Type B pancreatic cell (in vitro differentiated cells): ENCODE results near the gene FECH. TPM values are rescaled to one million over a fixed set of nuclear protein-coding genes. Genes with fewer than 3 reads are reported as not detected.

ENCODE experiments used
- DNase-seq: peaks from one replicate; pipeline ENCODE4 v3.0.0; 2021; ENCODE audit warnings: mixed read lengths; ENCODE audit not compliant: unreplicated experiment; ENCODE audit errors: extremely low spot score
- H3K27ac Mint-ChIP-seq: 2 replicates; pipeline ENCODE4 v1.8.0; 2021; ENCODE audit warnings: mild to moderate bottlenecking, mixed read lengths
- H3K27me3 Mint-ChIP-seq: 2 replicates; pipeline ENCODE4 v1.8.0; 2021; ENCODE audit warnings: mixed read lengths
- H3K36me3 Mint-ChIP-seq: 2 replicates; pipeline ENCODE4 v1.8.0; 2021; ENCODE audit warnings: mixed read lengths
- H3K4me1 Mint-ChIP-seq: one replicate; pipeline ENCODE4 v1.8.0; 2021; ENCODE audit warnings: mixed read lengths; ENCODE audit not compliant: unreplicated experiment
- H3K4me3 Mint-ChIP-seq: 2 replicates; pipeline ENCODE4 v1.8.0; 2021; ENCODE audit warnings: mild to moderate bottlenecking, mixed read lengths
- H3K9me3 Mint-ChIP-seq: 2 replicates; pipeline ENCODE4 v1.8.0; 2021; ENCODE audit warnings: mixed read lengths
- CTCF ChIP-seq: fragments of 200-600 bp; sonication (generic); conservative IDR thresholded peaks from 2 replicates; pipeline ENCODE4 v1.5.0; 2021; ENCODE audit warnings: antibody characterized with exemption, mild to moderate bottlenecking
- total RNA-seq: library from RNA; stranded (reverse); gene quantifications from 2 replicates; pipeline ENCODE4 v1.2.1, GENCODE V29; 2021; ENCODE audit warnings: low replicate concordance

Gene FECH
- total RNA-seq, 1 donor from 2014 or later = 22.1 TPM

- peaks cover 4% of the 10 kb centered on the region for H3K27me3 Mint-ChIP-seq
- H3K36me3 Mint-ChIP-seq = peaks cover 6% of the 10 kb centered on the region
- H3K9me3 Mint-ChIP-seq = no peaks in the 10 kb centered on the region
- H3K27ac Mint-ChIP-seq = no peak overlapping the region
- H3K4me3 Mint-ChIP-seq = no peak overlapping the region
- peaks cover 11% of the 10 kb centered on the region for H3K4me1 Mint-ChIP-seq
- no peak for TF ChIP-seq CTCF
- DNase-seq = no peak
These were observed 39.2 kb downstream of the FECH start for GRCh38 chr18:57547260-57547659.

GRCh38 chr18:57544936-57545660 lies 41.4 kb downstream of the FECH start:
- Mint-ChIP-seq H3K27me3 (peaks cover 4% of the 10 kb centered on the region), H3K36me3 (no peaks in the 10 kb centered on the region), H3K4me1 (peaks cover 11% of the 10 kb centered on the region), H3K9me3 (no peaks in the 10 kb centered on the region), H3K4me3 (no peak overlapping the region), H3K27ac (no peak overlapping the region)
- DNase-seq = no peak
- TF ChIP-seq CTCF = no peak

GRCh38 chr18:57543560-57543959 lies 42.9 kb downstream of the FECH start:
- DNase-seq = no peak
- H3K4me3 Mint-ChIP-seq = no peak overlapping the region
- TF ChIP-seq CTCF = no peak
- no peaks in the 10 kb centered on the region for H3K36me3 Mint-ChIP-seq
- no peak overlapping the region for H3K27ac Mint-ChIP-seq
- peaks cover 11% of the 10 kb centered on the region for H3K4me1 Mint-ChIP-seq
- H3K27me3 Mint-ChIP-seq = peaks cover 4% of the 10 kb centered on the region
- H3K9me3 Mint-ChIP-seq = no peaks in the 10 kb centered on the region

GRCh38 chr18:57542812-57543427 lies 43.6 kb downstream of the FECH start:
- Mint-ChIP-seq H3K4me1 (peaks cover 11% of the 10 kb centered on the region), H3K4me3 (peak overlapping the region; percentile 16), H3K36me3 (no peaks in the 10 kb centered on the region), H3K27ac (peak overlapping the region; percentile 53), H3K9me3 (no peaks in the 10 kb centered on the region), H3K27me3 (peaks cover 4% of the 10 kb centered on the region)
- DNase-seq = no peak
- no peak for TF ChIP-seq CTCF

DNA sequence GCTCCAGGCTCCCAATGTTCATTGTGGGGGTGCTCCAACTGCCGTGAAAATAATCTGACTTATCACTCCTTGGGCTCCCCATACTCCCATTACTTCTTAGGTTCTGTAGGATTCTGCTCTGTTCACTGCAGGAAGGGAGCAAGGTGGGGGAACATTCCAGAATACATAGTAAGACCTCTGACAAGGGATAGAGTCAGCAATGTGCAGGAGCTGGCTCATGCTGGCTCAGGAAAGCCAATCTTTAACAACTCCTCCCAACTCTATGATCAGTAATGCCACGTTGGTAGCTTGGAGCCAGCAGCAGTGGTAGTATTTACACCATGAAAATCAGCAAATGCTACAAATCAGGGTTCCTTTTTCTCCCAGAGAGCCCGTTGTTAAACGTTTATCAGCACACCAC lies 44.4 kb downstream of the FECH start:
- Mint-ChIP-seq H3K4me3 (no peak overlapping the region), H3K9me3 (no peaks in the 10 kb centered on the region), H3K36me3 (no peaks in the 10 kb centered on the region), H3K27ac (no peak overlapping the region), H3K4me1 (peaks cover 11% of the 10 kb centered on the region), H3K27me3 (peaks cover 4% of the 10 kb centered on the region)
- DNase-seq = no peak
- TF ChIP-seq CTCF = no peak
